H1 (cell line): ENCODE results near the gene SPCS3. TPM values are rescaled to one million over a fixed set of nuclear protein-coding genes. Genes with fewer than 3 reads are reported as not detected.

ENCODE experiments used
- CTCF ChIA-PET: fragments of 300-600 bp; sonication (Branson Sonifier 250); formaldehyde crosslinking; loops from one replicate; lab custom pipeline; 2021; ENCODE audit not compliant: partially characterized antibody; lab: Charles Lee
- POLR2A ChIA-PET: fragments of 300-600 bp; sonication (Branson Sonifier 250); formaldehyde crosslinking; loops from one replicate; lab custom pipeline; 2021; ENCODE audit warnings: inconsistent platforms; ENCODE audit not compliant: partially characterized antibody; lab: Charles Lee
- DNase-seq, 2 experiments: peaks; one replicate each; pipeline versions ENCODE4 v3.0.0 to v3.0.0-alpha.2; 2010 to 2022; ENCODE audit warnings: low spot score in 2 of 2, low read depth in 1 of 2, mixed read lengths in 1 of 2
- FAIRE-seq: peaks from 2 replicates; lab custom pipeline; 2011; peaks lifted over from hg19 to GRCh38; lab: Jason Lieb, UNC
- H2AFZ ChIP-seq: 2 replicates; pipeline ENCODE4 v1.8.1; 2012; ENCODE audit warnings: low read length, inconsistent platforms
- H2AK5ac ChIP-seq: 2 replicates; pipeline ENCODE4 v1.6.1; 2013; ENCODE audit warnings: low read depth, low read length
- H2BK120ac ChIP-seq: replicated peaks from 2 replicates; pipeline ENCODE3; 2013; ENCODE audit warnings: low read depth, low read length, inconsistent platforms
- H2BK12ac ChIP-seq: 2 replicates; pipeline ENCODE4 v1.6.1; 2013; ENCODE audit warnings: low read depth, low read length
- H2BK15ac ChIP-seq: 2 replicates; pipeline ENCODE4 v1.6.1; 2013; ENCODE audit warnings: low read length
- H2BK20ac ChIP-seq: 2 replicates; pipeline ENCODE4 v1.6.1; 2013; ENCODE audit warnings: low read length
- H2BK5ac ChIP-seq: 2 replicates; pipeline ENCODE4 v1.6.1; 2013; ENCODE audit warnings: low read depth, low read length
- H3K14ac ChIP-seq: 2 replicates; pipeline ENCODE4 v1.6.1; 2013; ENCODE audit warnings: inconsistent platforms; ENCODE audit not compliant: insufficient read length
- H3K18ac ChIP-seq: 2 replicates; pipeline ENCODE4 v1.6.1; 2013; ENCODE audit warnings: low read length; ENCODE audit errors: extremely low read depth
- H3K23ac ChIP-seq: 2 replicates; pipeline ENCODE4 v1.6.1; 2013; ENCODE audit warnings: inconsistent platforms; ENCODE audit not compliant: insufficient read length
- H3K23me2 ChIP-seq: 2 replicates; pipeline ENCODE4 v1.6.1; 2013; ENCODE audit warnings: low read depth, low read length
- H3K27ac ChIP-seq: 2 replicates; pipeline ENCODE4 v1.6.1; 2011; ENCODE audit warnings: low read depth, low read length, inconsistent platforms
- H3K27me3 ChIP-seq, 4 experiments: replicated peaks in 1 of 4; 1 replicate in 1 of 4; 2 replicates in 3 of 4; pipeline versions ENCODE4 v1.6.1 to v1.8.1; 2011 to 2013; ENCODE audit warnings: low read length in 3 of 4, mild to moderate bottlenecking in 3 of 4, inconsistent platforms in 2 of 4, mixed read lengths in 2 of 4, moderate library complexity in 1 of 4; ENCODE audit not compliant: control insufficient read depth in 3 of 4, insufficient read depth in 3 of 4; ENCODE audit errors: extremely low read depth in 1 of 4
- H3K36me3 ChIP-seq, 4 experiments: 2 replicates each; pipeline versions ENCODE4 v1.6.1 to v1.8.1; 2011 to 2013; ENCODE audit warnings: mild to moderate bottlenecking in 4 of 4, low read length in 3 of 4, moderate library complexity in 2 of 4, control low read depth in 1 of 4, inconsistent platforms in 1 of 4; ENCODE audit not compliant: insufficient read depth in 4 of 4, control insufficient read depth in 2 of 4
- H3K4ac ChIP-seq: replicated peaks from 2 replicates; pipeline ENCODE3; 2013; ENCODE audit warnings: low read length, low read depth, mixed read lengths, inconsistent platforms; ENCODE audit not compliant: insufficient read length
- H3K4me1 ChIP-seq, 4 experiments: replicated peaks in 1 of 4; 1 replicate in 1 of 4; 2 replicates in 3 of 4; pipeline versions ENCODE4 v1.6.1 to v1.8.1; 2011 to 2013; ENCODE audit warnings: low read length in 3 of 4, inconsistent platforms in 2 of 4, mixed read lengths in 1 of 4; ENCODE audit not compliant: insufficient read depth in 4 of 4, control insufficient read depth in 3 of 4
- H3K4me2 ChIP-seq, 2 experiments: 2 replicates each; pipeline versions ENCODE4 v1.6.1 to v1.8.1; 2011 to 2013; ENCODE audit warnings: low read depth in 2 of 2, low read length in 2 of 2, control low read depth in 1 of 2, inconsistent platforms in 1 of 2, mild to moderate bottlenecking in 1 of 2; ENCODE audit not compliant: insufficient read depth in 1 of 2
- H3K4me3 ChIP-seq, 4 experiments: fragments of 200-600, 300-600 bp in 1 of 4; sonication (generic), shearing (Covaris generic), sonication (Bioruptor Twin) in 1 of 4; 2 replicates each; pipeline versions ENCODE4 v1.5.1 to v1.8.1; 2011 to 2016; ENCODE audit warnings: low read length in 4 of 4, low read depth in 3 of 4, control low read depth in 2 of 4, inconsistent platforms in 2 of 4, mild to moderate bottlenecking in 2 of 4, mixed read lengths in 1 of 4, moderate library complexity in 1 of 4; ENCODE audit not compliant: insufficient read depth in 2 of 4; ENCODE audit errors: extremely low read depth in 1 of 4
- H3K56ac ChIP-seq: replicated peaks from 2 replicates; pipeline ENCODE3; 2013; ENCODE audit warnings: low read depth, mild to moderate bottlenecking, mixed read lengths, low read length, inconsistent platforms; ENCODE audit not compliant: insufficient read length
- H3K79me1 ChIP-seq: 2 replicates; pipeline ENCODE4 v1.6.1; 2013; ENCODE audit warnings: low read depth, low read length, control low read depth
- H3K79me2 ChIP-seq, 2 experiments: 2 replicates each; pipeline versions ENCODE4 v1.6.1 to v1.8.1; 2012 to 2013; ENCODE audit warnings: low read length in 2 of 2, mild to moderate bottlenecking in 2 of 2, inconsistent platforms in 1 of 2; ENCODE audit not compliant: insufficient read depth in 2 of 2, control insufficient read depth in 1 of 2
- H3K9ac ChIP-seq, 4 experiments: replicated peaks in 1 of 4; 1 replicate in 1 of 4; 2 replicates in 3 of 4; pipeline versions ENCODE4 v1.6.1 to v1.8.1; 2011 to 2013; ENCODE audit warnings: low read depth in 3 of 4, low read length in 3 of 4, control low read depth in 2 of 4, mild to moderate bottlenecking in 2 of 4, moderate library complexity in 2 of 4, inconsistent platforms in 1 of 4; ENCODE audit errors: extremely low read depth in 1 of 4
- H3K9me3 ChIP-seq, 2 experiments: 2 replicates each; pipeline versions ENCODE4 v1.6.1 to v1.8.1; 2012 to 2013; ENCODE audit warnings: mild to moderate bottlenecking in 2 of 2, moderate library complexity in 2 of 2, control low read depth in 1 of 2, inconsistent platforms in 1 of 2, low read depth in 1 of 2, low read length in 1 of 2, mixed read lengths in 1 of 2; ENCODE audit not compliant: insufficient read depth in 2 of 2
- H4K20me1 ChIP-seq, 2 experiments: replicated peaks in 1 of 2; 2 replicates each; pipeline versions ENCODE3 to v1.8.1; 2011 to 2013; ENCODE audit warnings: inconsistent platforms in 2 of 2, low read length in 2 of 2, mild to moderate bottlenecking in 1 of 2; ENCODE audit not compliant: insufficient read depth in 2 of 2, control insufficient read depth in 1 of 2
- H4K5ac ChIP-seq: 2 replicates; pipeline ENCODE4 v1.6.1; 2013; ENCODE audit warnings: low read length, low read depth, mixed read lengths, inconsistent platforms; ENCODE audit not compliant: insufficient read length
- H4K8ac ChIP-seq: 2 replicates; pipeline ENCODE4 v1.8.0; 2013; ENCODE audit warnings: mild to moderate bottlenecking, moderate library complexity, low read length, inconsistent platforms; ENCODE audit not compliant: insufficient read depth; ENCODE audit errors: extremely low read depth
- H4K91ac ChIP-seq: replicated peaks from 2 replicates; pipeline ENCODE3; 2013; ENCODE audit warnings: low read length, mixed read lengths, inconsistent platforms; ENCODE audit not compliant: insufficient read length
- RAD21 ChIP-seq, 2 experiments: IDR thresholded peaks in 1 of 2; conservative IDR thresholded peaks in 1 of 2; 2 replicates each; pipeline ENCODE4 v1.6.1; 2011; ENCODE audit warnings: low read depth in 2 of 2, low read length in 2 of 2, improper control_type of control experiment in 1 of 2, inconsistent platforms in 1 of 2, mild to moderate bottlenecking in 1 of 2, moderate library complexity in 1 of 2
- polyA plus RNA-seq, 7 experiments: library from polyadenylated mRNA; depleted of rRNA in 3 of 7; stranded (reverse) in 5 of 7; unstranded in 2 of 7; fragments of >200 nt in 5 of 7; fragments of 200-250 nt in 2 of 7; gene quantifications; 1 replicate in 5 of 7; 2 replicates in 1 of 7; 4 replicates in 1 of 7; pipeline versions ENCODE4 v1.2.1 to v1.2.3, GENCODE V29; 2011 to 2013; ENCODE audit warnings: missing spikeins in 2 of 7, mixed read lengths in 2 of 7
- total RNA-seq: library from RNA; stranded (reverse); fragmentation: NEBNext Ultra II Directional; extraction: Animal tissue kit (Norgen Biotek cat#: 25700); gene quantifications from 2 replicates; pipeline ENCODE4 v1.2.1, GENCODE V29; 2021
- TF ChIP-seq, protein P1 (sequence below): IDR thresholded peaks from 2 replicates; pipeline ENCODE4 v1.6.1; 2011; ENCODE audit warnings: low read depth, mild to moderate bottlenecking, low read length; ENCODE audit not compliant: insufficient read depth

SPCS3 gene
- total and polyA plus RNA-seq, 2 of the 8 experiments (the other 6 are each of a cell fraction or from before 2014, with no cell fraction given), result 18.4 to 117 TPM

DNA sequence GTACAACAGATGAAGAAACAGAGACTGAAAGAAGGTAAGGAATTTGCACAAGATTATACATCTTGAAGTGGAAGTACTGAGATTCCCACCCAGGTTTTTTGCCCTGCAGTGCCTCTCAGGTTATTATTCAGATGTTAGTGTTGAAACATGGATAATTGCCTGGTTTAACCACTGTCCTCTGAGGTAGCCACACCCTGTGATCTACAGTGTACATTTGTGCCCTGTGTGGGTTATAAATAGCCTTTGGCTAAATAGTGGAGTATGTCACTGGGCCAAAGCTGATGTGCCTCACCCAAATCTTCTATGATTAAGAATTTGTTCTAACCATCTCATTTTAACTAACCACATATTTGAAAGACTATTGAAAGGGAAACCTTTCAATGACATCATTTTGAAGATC, 45.3 kb upstream of the SPCS3 start:
- no peak overlapping the region for H3K9ac ChIP-seq
- no peak overlapping the region for H3K4me2 ChIP-seq
- no peak overlapping the region for H3K4ac ChIP-seq
- no peaks in the 10 kb centered on the region for H3K79me1 ChIP-seq
- no peak overlapping the region for H3K18ac ChIP-seq
- FAIRE-seq, result no peak
- H4K8ac ChIP-seq, result no peak overlapping the region
- H3K36me3 ChIP-seq, result no peaks in the 10 kb centered on the region
- peaks cover 0 to 5% (median 2%) of the 10 kb centered on the region in 4 experiments; a peak in 3 of 7 replicates for H3K4me1 ChIP-seq
- DNase-seq, result no peak
- H3K27me3 ChIP-seq, result no peaks in the 10 kb centered on the region
- no peaks in the 10 kb centered on the region for H3K23me2 ChIP-seq
- H2BK20ac ChIP-seq, result no peak overlapping the region
- TF ChIP-seq, protein P1, sequence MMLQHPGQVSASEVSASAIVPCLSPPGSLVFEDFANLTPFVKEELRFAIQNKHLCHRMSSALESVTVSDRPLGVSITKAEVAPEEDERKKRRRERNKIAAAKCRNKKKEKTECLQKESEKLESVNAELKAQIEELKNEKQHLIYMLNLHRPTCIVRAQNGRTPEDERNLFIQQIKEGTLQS, result no peak
- TF ChIP-seq RAD21 (IDR thresholded peaks at IDR 0.05 in 1 of 2, conservative IDR thresholded peaks at IDR 0.05 in 1 of 2; ENCODE audit: low read depth in 2 of 2, low read length in 2 of 2), result no peak
- CTCF ChIA-PET, result interaction anchor here (1.2 kb wide), 1 partner anchor 13 kb away, joined by 3 read pairs; no protein-coding TSS in a partner anchor
- H3K23ac ChIP-seq, result no peak overlapping the region
- no peak overlapping the region for H3K14ac ChIP-seq
- POLR2A ChIA-PET, result no interaction called here
- H3K9me3 ChIP-seq, result no peaks in the 10 kb centered on the region
- H4K91ac ChIP-seq, result no peak overlapping the region
- no peak overlapping the region for H2BK15ac ChIP-seq
- H2BK5ac ChIP-seq, result no peak overlapping the region
- no peak overlapping the region for H2BK120ac ChIP-seq
- H3K27ac ChIP-seq, result no peak overlapping the region
- H4K5ac ChIP-seq, result no peak overlapping the region
- H3K79me2 ChIP-seq, result no peaks in the 10 kb centered on the region
- no peaks in the 10 kb centered on the region for H4K20me1 ChIP-seq
- no peak overlapping the region for H2AFZ ChIP-seq
- H3K56ac ChIP-seq, result no peak overlapping the region
- no peak overlapping the region for H2AK5ac ChIP-seq
- H3K4me3 ChIP-seq, result no peak overlapping the region
- H2BK12ac ChIP-seq, result no peak overlapping the region
